Vagina (tissue), 2 donors: ENCODE measurements around the gene EMC10.

Experiments used
- POLR2A ChIP-seq, 2 donors: fragments of 450-650 bp; IDR thresholded peaks; one replicate each; pipeline ENCODE4 v1.6.1; 2017; ENCODE audit warnings: antibody characterized with exemption in 2 of 2, mild to moderate bottlenecking in 2 of 2, moderate library complexity in 2 of 2
- POLR2AphosphoS5 ChIP-seq, 2 donors: sonication (generic); formaldehyde crosslinking; IDR thresholded peaks; one replicate each; pipeline ENCODE4 v1.9.0; 2017; ENCODE audit warnings: antibody characterized with exemption in 2 of 2, mild to moderate bottlenecking in 2 of 2, low read depth in 1 of 2; ENCODE audit not compliant: insufficient read depth in 1 of 2
- TF ChIP-seq, protein P1 (sequence below), 3 experiments: fragments of 450-650 bp in 2 of 3; fragments of 200-600 bp in 1 of 3; sonication (generic) in 1 of 3; IDR thresholded peaks; one replicate each; pipeline ENCODE4 v1.5.1; 2017 to 2019; ENCODE audit warnings: antibody characterized with exemption in 3 of 3, mild to moderate bottlenecking in 2 of 3, moderate library complexity in 2 of 3

DNA sequence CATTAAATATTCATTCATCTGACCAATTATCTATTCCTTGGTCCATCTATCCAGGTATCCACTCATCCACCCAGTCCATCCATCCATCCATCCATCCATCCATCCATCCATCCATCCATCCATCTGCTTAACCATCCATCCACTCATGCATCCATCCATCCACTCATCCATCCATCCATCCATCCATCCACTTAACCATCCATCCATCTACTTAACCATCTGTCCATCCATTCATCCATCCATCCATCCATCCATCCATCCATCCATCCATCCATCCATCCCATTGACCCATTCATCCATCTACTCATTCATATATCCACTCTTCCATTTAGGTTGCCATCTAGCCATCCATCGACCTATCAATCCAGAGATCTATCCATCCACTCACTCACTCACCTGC, 32.2 kb upstream of the EMC10 start:
- TF ChIP-seq POLR2AphosphoS5 (IDR thresholded peaks at IDR 0.05; ENCODE audit: insufficient read depth in 1 of 2, low read depth in 1 of 2) (no peak), POLR2A (IDR thresholded peaks at IDR 0.05) (no peak)
- TF ChIP-seq, protein P1, sequence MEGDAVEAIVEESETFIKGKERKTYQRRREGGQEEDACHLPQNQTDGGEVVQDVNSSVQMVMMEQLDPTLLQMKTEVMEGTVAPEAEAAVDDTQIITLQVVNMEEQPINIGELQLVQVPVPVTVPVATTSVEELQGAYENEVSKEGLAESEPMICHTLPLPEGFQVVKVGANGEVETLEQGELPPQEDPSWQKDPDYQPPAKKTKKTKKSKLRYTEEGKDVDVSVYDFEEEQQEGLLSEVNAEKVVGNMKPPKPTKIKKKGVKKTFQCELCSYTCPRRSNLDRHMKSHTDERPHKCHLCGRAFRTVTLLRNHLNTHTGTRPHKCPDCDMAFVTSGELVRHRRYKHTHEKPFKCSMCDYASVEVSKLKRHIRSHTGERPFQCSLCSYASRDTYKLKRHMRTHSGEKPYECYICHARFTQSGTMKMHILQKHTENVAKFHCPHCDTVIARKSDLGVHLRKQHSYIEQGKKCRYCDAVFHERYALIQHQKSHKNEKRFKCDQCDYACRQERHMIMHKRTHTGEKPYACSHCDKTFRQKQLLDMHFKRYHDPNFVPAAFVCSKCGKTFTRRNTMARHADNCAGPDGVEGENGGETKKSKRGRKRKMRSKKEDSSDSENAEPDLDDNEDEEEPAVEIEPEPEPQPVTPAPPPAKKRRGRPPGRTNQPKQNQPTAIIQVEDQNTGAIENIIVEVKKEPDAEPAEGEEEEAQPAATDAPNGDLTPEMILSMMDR (IDR thresholded peaks at IDR 0.05), result no peak
